GM18508 (cell line): ENCODE results near the gene DIP2C.

ENCODE experiments used
- ATAC-seq: cut with Tn5 transposase; IDR thresholded peaks from one replicate; pipeline ENCODE4 v1.9.1; 2021; ENCODE audit warnings: moderate number of reproducible peaks; ENCODE audit not compliant: insufficient read depth, unreplicated experiment

Gene DIP2C

GRCh38 chr10:529468-530230 is 159.8 kb downstream of the DIP2C start:
- no peak for ATAC-seq

- ATAC-seq = no peak
These were observed 161.0 kb downstream of the DIP2C start for GRCh38 chr10:528173-529165.

GRCh38 chr10:527416-527815 is 162.1 kb downstream of the DIP2C start:
- ATAC-seq = no peak

- ATAC-seq = no peak
These were observed 162.7 kb downstream of the DIP2C start for GRCh38 chr10:526651-527312.

- ATAC-seq = no peak
These were observed 163.7 kb downstream of the DIP2C start for GRCh38 chr10:525565-526315.

GRCh38 chr10:523925-524324 is 165.5 kb downstream of the DIP2C start:
- no peak for ATAC-seq

- ATAC-seq = no peak
These were observed 167.1 kb downstream of the DIP2C start for GRCh38 chr10:522350-522749.

- no peak for ATAC-seq
These were observed 167.9 kb downstream of the DIP2C start for GRCh38 chr10:521261-522250.

GRCh38 chr10:520402-520787 is 169.1 kb downstream of the DIP2C start:
- no peak for ATAC-seq

- no peak for ATAC-seq
These were observed 169.6 kb downstream of the DIP2C start for GRCh38 chr10:519716-520401.

GRCh38 chr10:519055-519715 is 170.3 kb downstream of the DIP2C start:
- no peak for ATAC-seq

GRCh38 chr10:517872-518475 is 171.5 kb downstream of the DIP2C start:
- ATAC-seq = no peak

GRCh38 chr10:517241-517830 is 172.1 kb downstream of the DIP2C start:
- no peak for ATAC-seq

GRCh38 chr10:516764-517163 is 172.7 kb downstream of the DIP2C start:
- no peak for ATAC-seq

- ATAC-seq = no peak
These were observed 173.8 kb downstream of the DIP2C start for GRCh38 chr10:515674-516073.

- ATAC-seq = no peak
These were observed 175.3 kb downstream of the DIP2C start for GRCh38 chr10:514137-514671.

- no peak for ATAC-seq
These were observed 176.1 kb downstream of the DIP2C start for GRCh38 chr10:513393-513792.
